ENCODE data around the gene CCDC124. TPM values are rescaled to one million over a fixed set of nuclear protein-coding genes. Genes with fewer than 3 reads are reported as not detected.

Gene CCDC124
- total RNA-seq, 1 donor from 2014 or later: 122 TPM

DNA sequence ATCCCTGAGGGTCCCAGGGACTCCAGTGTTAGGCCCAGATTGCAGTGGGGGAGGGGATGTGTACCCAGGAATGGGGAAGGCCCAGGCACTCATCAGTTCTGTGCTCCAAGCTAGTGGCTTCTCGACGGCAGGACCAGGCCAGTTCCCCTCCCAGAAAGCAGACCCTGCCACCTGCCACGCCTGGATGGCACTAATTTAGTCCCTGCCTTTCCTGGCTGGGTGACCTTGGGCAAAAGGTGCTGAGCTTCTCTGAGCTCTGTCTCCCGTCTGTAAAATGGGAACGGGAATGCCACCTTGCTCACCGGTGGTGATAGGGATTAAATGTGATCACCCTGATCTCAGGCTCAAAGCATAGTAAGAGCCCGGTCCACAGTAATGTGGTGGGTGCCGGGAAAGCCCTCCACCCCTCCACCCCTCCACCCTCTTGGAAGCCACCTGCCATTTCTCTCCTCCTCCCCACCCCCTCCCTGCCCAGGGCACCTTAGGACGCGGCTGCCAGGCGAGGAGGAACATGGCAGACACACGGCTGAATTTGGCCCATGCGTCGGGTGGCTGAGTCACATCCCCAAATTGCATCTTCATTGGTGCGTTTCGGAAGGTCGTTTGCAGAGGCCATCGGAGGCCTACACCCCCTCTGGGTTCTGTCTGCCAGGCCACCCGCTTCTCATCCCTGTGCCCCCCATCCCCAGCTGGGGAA lies 36.4 kb downstream of the CCDC124 start:
- no peak for DNase-seq (ENCODE audit: low read depth, low spot score)
- peak overlapping the region; percentile 44 for H3K4me3 Mint-ChIP-seq

GRCh38 chr19:17972230-17972629 lies 39.4 kb downstream of the CCDC124 start:
- Mint-ChIP-seq H3K36me3 (ENCODE audit: low read depth) (no peaks in the 10 kb centered on the region), H3K27me3 (ENCODE audit: low read depth) (peaks cover 5% of the 10 kb centered on the region), H3K27ac (ENCODE audit: unreplicated experiment) (no peak overlapping the region), H3K9me3 (no peaks in the 10 kb centered on the region), H3K4me1 (peaks cover 3% of the 10 kb centered on the region), H3K4me3 (no peak overlapping the region)
- no peak for DNase-seq (ENCODE audit: low read depth, low spot score)
- TF ChIP-seq, protein P1, sequence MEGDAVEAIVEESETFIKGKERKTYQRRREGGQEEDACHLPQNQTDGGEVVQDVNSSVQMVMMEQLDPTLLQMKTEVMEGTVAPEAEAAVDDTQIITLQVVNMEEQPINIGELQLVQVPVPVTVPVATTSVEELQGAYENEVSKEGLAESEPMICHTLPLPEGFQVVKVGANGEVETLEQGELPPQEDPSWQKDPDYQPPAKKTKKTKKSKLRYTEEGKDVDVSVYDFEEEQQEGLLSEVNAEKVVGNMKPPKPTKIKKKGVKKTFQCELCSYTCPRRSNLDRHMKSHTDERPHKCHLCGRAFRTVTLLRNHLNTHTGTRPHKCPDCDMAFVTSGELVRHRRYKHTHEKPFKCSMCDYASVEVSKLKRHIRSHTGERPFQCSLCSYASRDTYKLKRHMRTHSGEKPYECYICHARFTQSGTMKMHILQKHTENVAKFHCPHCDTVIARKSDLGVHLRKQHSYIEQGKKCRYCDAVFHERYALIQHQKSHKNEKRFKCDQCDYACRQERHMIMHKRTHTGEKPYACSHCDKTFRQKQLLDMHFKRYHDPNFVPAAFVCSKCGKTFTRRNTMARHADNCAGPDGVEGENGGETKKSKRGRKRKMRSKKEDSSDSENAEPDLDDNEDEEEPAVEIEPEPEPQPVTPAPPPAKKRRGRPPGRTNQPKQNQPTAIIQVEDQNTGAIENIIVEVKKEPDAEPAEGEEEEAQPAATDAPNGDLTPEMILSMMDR (conservative IDR thresholded peaks at IDR 0.05): no peak

More for the DNA sequence above, 36.4 kb downstream of the CCDC124 start:
- H3K27me3 Mint-ChIP-seq (ENCODE audit: low read depth): peaks cover 30% of the 10 kb centered on the region
- TF ChIP-seq, protein P1 (conservative IDR thresholded peaks at IDR 0.05): no peak
- no peaks in the 10 kb centered on the region for H3K9me3 Mint-ChIP-seq
- no peaks in the 10 kb centered on the region for H3K36me3 Mint-ChIP-seq (ENCODE audit: low read depth)
- no peak overlapping the region for H3K27ac Mint-ChIP-seq (ENCODE audit: unreplicated experiment)
- H3K4me1 Mint-ChIP-seq: peaks cover 4% of the 10 kb centered on the region

DNA sequence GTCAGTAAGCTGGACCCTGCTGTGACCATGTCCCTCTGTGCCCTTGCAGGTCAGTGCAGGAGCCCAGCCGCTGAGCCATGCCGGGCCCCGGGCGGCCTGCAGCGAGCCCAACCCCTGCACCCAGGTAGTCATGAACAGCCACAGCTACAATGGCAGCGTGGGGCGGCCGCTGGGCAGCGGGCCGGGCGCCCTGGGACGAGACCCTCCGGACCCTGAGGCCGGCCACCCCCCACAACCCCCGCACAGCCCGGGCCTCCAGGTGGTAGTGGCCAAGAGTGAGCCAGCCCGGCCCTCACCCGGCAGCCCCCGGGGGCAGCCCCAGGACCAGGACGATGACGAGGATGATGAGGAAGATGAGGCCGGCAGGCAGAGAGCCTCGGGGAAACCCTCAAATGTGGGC lies 40.9 kb downstream of the CCDC124 start:
- no peaks in the 10 kb centered on the region for H3K36me3 Mint-ChIP-seq (ENCODE audit: low read depth)
- no peak overlapping the region for H3K4me3 Mint-ChIP-seq
- H3K27me3 Mint-ChIP-seq (ENCODE audit: low read depth): no peaks in the 10 kb centered on the region
- TF ChIP-seq, protein P1 (conservative IDR thresholded peaks at IDR 0.05): no peak
- no peak for DNase-seq (ENCODE audit: low read depth, low spot score)
- no peaks in the 10 kb centered on the region for H3K4me1 Mint-ChIP-seq
- no peaks in the 10 kb centered on the region for H3K9me3 Mint-ChIP-seq
- H3K27ac Mint-ChIP-seq (ENCODE audit: unreplicated experiment): no peak overlapping the region

DNA sequence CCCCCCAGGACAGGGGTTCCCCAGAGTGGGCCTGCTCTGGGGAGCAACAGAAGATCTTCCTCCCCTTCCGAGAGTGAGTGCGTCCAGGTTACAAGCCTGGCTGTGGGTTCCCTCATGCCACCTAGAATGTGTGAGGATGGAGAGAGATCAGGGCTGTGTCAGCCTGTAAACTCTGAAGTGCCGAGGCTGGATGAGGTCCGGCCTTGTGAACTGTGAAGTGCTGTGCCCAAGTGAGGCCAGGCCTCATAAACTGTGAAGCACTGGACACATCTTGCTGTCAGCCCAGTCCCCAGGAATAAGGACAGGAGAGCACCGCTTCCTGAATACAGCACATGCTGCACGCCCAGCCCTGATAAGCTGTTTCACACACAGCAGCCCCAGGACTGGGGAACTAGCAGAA lies 41.7 kb downstream of the CCDC124 start:
- Mint-ChIP-seq H3K4me3 (no peak overlapping the region), H3K9me3 (no peaks in the 10 kb centered on the region), H3K27ac (ENCODE audit: unreplicated experiment) (no peak overlapping the region)

GRCh38 chr19:17975032-17975431 lies 42.2 kb downstream of the CCDC124 start:
- no peak for DNase-seq (ENCODE audit: low read depth, low spot score)
- H3K9me3 Mint-ChIP-seq: no peaks in the 10 kb centered on the region
- H3K4me1 Mint-ChIP-seq: no peaks in the 10 kb centered on the region
- H3K36me3 Mint-ChIP-seq (ENCODE audit: low read depth): no peaks in the 10 kb centered on the region
- H3K27me3 Mint-ChIP-seq (ENCODE audit: low read depth): no peaks in the 10 kb centered on the region
- H3K27ac Mint-ChIP-seq (ENCODE audit: unreplicated experiment): no peak overlapping the region
- TF ChIP-seq, protein P1 (conservative IDR thresholded peaks at IDR 0.05): no peak
- H3K4me3 Mint-ChIP-seq: no peak overlapping the region

More for the DNA sequence above, 41.7 kb downstream of the CCDC124 start:
- DNase-seq (ENCODE audit: low read depth, low spot score): no peak
- TF ChIP-seq, protein P1 (conservative IDR thresholded peaks at IDR 0.05): no peak
- Mint-ChIP-seq H3K27me3 (ENCODE audit: low read depth) (no peaks in the 10 kb centered on the region), H3K36me3 (ENCODE audit: low read depth) (no peaks in the 10 kb centered on the region), H3K4me1 (no peaks in the 10 kb centered on the region)
